ENCODE results near the gene RPS15. TPM values are rescaled to one million over a fixed set of nuclear protein-coding genes. Genes with fewer than 3 reads are reported as not detected.
A peak's percentile ranks its signal among the peaks of the same experiment; 100 is the strongest.

Gene RPS15
- total and polyA plus RNA-seq, 9 of the 15 experiments (the other 6 are each of a cell fraction or from before 2014, with no cell fraction given): 605 to 2,791 (median 957) TPM

- 0 out of 2 replicates have a peak, but pooled peaks have one; percentile 15 for TF ChIP-seq ZBTB40 (IDR thresholded peaks at IDR 0.05)
- no peak for TF ChIP-seq ZBTB40 (CRISPR knock-in tag; IDR thresholded peaks at IDR 0.05)
- no peak for TF ChIP-seq E2F4 (CRISPR knock-in tag; IDR thresholded peaks at IDR 0.05; ENCODE audit: low read depth)
- TF ChIP-seq ZNF165 (CRISPR knock-in tag; IDR thresholded peaks at IDR 0.05; ENCODE audit: borderline replicate concordance): no peak
- no peak for TF ChIP-seq CLOCK (CRISPR knock-in tag; IDR thresholded peaks at IDR 0.05; ENCODE audit: borderline replicate concordance)
- TF ChIP-seq BRD4 (IDR thresholded peaks at IDR 0.05): no peak
- no peak for TF ChIP-seq POU5F1 (IDR thresholded peaks at IDR 0.05; ENCODE audit: borderline replicate concordance, low read depth, low read length, partially characterized antibody)
- peak; percentile 74 to 82 for TF ChIP-seq HDAC1 (IDR thresholded peaks at IDR 0.05)
- TF ChIP-seq SAFB (IDR thresholded peaks at IDR 0.05; ENCODE audit: borderline replicate concordance, low read depth, low read length): no peak
- TF ChIP-seq PTBP1 (IDR thresholded peaks at IDR 0.05; ENCODE audit: low read depth, low read length): peak; percentile 97
- TF ChIP-seq RBM22 (IDR thresholded peaks at IDR 0.05; ENCODE audit: low read depth, low read length, poor library complexity, severe bottlenecking): no peak
- TF ChIP-seq SETDB1 (IDR thresholded peaks at IDR 0.05; ENCODE audit: low read length): no peak
- TF ChIP-seq SP1 (CRISPR knock-in tag; IDR thresholded peaks at IDR 0.05): peak; percentile 40; the same call in 1 of the 2 replicates
- TF ChIP-seq MTA1 (IDR thresholded peaks at IDR 0.05; ENCODE audit: borderline replicate concordance): no peak
- TF ChIP-seq SRSF7 (optimal IDR thresholded peaks at IDR 0.05; ENCODE audit: low read depth, low read length): no peak
Measured at GRCh38 chr19:1400281-1401137, 37.7 kb upstream of the RPS15 start (continued).

Data from K562 (cell line).